Islet precursor cell (in vitro differentiated cells): ENCODE data around the gene C1orf94.
"Not testable (repeated sequence)": the region's sequence is repeated elsewhere in the genome, so short reads cannot be mapped to it uniquely, and the experiment has no call there.

Experiments used
- DNase-seq: peaks from one replicate; pipeline ENCODE4 v3.0.0-alpha.2; 2018

Gene C1orf94

DNA sequence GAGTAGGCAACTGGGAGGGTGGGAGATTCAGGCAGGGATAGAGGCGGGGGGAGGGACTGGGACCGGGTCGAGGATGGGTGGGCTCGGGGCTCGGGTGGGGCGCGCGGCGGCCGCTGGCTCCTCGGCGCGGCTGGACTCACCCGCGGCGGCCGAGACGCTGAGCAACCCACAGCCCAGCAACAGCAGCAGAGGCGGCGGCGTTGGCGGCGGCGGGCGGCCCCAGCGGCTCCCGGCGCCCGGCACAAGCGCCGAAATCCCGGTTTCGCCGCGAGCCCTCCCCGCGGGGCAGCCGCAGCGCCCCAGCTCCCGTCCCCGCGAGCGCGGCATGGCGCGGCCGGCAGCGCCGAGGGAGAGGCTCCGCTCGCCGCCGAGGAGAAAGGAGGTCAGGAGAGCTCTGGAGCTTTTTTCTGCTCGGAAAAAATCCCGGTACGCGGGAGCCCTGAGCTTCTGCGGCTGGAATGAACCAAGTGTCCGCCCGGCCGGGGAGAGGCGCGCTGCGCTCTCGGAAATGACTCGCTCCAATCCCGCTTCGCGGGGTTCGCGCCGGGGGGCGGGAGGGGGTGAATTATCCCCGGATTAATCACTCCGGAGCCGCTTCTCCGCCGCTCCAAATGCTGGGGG is 11.8 kb upstream of the C1orf94 start, which contains the start of gene CSMD2:
Gene CSMD2, minus strand, starts transcription at position 460 of the 621 bp plus-strand sequence. Its CDS starts 133 bp downstream, at position 327.
- peak; percentile 72 for DNase-seq

DNA sequence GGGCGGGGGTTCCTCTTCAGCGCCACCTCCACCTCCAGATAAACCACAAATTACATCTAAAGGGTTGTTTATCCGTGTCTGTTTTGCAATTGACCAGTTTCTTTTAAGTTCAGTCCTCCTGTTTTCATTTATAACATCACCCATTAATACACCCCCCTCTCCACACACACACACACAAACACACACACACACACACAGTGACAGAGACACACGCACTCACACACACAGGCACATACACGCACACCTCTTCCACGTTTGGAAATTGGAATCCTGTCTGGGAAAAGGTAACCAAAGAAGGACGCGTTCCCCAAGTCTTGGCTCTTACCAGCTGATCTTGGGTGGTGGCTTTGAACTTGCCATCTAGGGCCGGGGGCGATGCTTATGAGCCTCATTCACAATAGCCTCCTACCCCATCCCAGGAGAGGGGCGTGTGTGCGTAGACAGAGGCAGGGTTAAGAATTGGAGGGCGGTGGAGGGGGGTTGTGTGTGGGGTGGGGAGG is 11.2 kb upstream of the C1orf94 start:
- DNase-seq = no peak

DNA sequence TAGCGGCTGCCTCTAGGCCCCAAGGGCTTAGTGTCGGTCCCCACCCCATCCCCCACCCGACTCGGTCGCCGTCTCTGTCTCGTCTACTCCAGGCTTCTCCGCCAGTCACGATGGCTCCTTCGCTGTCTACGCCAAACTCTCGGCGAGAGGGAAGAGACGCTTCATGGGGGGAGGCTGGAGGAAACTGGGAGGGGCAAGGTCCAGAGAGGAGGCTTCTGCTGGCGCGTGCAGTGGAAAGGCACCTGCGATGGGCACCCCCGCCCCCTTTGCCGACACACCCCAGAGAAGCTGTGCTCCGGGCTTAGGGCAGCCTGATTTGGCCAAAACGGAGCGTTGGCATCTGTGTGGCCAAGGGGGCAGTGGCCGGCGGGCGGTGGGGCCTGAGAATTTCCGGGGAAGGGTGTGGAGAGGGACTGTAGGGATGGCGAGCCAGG is 10.5 kb upstream of the C1orf94 start:
- peak; percentile 70 for DNase-seq

GRCh38 chr1:34166625-34167361 is 9.9 kb upstream of the C1orf94 start:
- DNase-seq = peak; percentile 64

DNA sequence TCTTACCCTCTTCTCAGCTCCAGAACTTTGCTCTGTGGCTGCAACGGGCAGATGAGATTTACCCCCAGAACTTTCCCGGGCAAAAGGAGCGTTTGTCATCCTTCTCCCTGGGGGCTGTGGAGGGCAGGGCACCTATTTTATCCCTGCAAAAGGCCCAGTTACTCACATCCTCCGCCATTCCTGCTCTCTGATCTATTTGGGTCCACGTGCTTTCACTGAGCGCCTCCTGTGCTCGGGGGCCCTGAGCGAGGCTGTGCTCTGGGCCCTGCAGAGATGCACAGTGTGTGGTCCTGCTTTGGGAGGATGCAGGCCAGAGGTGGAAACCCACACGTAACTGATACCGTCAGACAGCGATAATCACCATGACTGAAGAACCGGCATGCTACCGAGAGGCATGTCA is 9.3 kb upstream of the C1orf94 start:
- no peak for DNase-seq

- no peak for DNase-seq
Observed at GRCh38 chr1:34175744-34176143, 963 bp upstream of the C1orf94 start.

- no peak for DNase-seq
Observed at GRCh38 chr1:34178072-34178471, 1.4 kb downstream of the C1orf94 start.

DNA sequence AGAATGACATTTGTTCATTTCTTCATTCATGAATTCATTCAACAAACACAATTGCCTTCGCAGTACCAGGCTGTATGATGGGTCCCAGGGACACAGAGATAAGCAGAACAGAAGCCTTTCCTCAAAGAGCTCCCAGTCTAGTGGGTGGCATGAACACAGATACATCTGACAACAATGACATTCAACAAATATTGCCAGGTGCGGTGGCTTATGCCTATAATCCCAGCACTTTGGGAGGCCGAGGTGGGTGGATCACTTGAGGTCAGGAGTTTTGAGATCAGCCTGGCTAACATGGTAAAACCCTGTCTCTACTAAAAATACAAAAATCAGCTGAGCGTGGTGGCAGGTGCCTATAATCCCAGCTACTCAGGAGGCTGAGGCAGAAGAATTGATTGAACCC is 6.7 kb downstream of the C1orf94 start:
- not testable (repeated sequence) for DNase-seq

DNA sequence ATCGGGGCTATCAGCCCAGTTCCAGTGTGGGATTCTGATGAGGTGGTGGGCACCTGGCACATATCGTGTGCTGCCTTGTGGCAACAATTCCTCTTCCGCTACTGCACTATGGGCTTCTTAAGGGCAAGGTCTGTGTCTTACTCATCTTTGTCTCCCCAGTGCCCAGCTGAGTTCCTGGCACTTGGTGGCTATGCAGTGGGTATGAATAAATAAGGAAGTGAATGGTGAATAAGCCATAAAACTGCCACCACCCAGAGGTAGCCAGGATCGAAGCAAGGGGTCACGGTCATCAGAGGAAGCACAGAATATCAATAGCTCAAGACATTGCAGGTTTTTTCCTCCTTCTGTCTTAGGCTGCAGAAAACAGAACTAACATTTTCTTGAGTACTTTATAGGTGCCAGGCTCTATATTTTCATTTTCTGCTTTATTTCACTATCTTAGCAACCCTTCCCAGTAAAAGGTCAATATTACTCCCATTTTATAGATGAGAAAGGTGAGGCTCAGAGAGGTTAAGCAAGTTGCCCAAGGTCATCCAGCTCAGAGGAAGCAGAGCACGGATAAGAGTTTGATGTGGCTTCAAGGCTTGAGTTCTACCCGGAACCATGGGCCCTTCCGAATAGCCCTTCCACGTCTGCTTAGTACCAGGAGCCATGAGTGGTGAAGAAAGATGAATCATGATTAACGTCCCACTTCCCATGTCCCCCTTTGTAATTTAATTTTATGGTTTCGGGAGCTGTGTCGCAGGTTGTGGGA is 10.2 kb downstream of the C1orf94 start:
- no peak for DNase-seq

- no peak for DNase-seq
Observed at GRCh38 chr1:34188418-34188817, 11.7 kb downstream of the C1orf94 start.

- no peak for DNase-seq
Observed at GRCh38 chr1:34188985-34189384, 12.3 kb downstream of the C1orf94 start.

- DNase-seq = no peak
Observed at GRCh38 chr1:34190692-34191091, 14.0 kb downstream of the C1orf94 start.

- DNase-seq = no peak
Observed at GRCh38 chr1:34192621-34193020, 15.9 kb downstream of the C1orf94 start.

DNA sequence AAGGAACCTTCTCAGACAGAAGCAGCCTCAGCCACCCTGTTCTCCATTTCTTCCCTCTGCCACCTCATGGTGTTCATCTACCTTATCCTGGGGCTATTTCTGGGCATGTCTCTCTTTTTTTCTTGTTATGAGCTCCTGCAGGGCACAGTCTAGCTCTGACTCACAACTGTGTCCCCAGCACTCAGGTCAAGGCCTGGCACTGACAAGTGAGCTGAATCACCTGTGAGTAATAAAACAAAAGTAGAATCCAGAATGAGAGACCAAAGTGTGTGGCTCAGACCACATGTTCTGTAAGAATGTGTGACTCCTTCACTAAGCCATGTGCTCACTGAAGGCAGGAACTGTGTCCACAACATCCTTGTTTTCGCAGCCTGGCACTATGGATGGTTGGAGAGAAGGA is 23.2 kb downstream of the C1orf94 start:
- DNase-seq = no peak

- DNase-seq = no peak
Observed at GRCh38 chr1:34212673-34213072, 36.0 kb downstream of the C1orf94 start.

GRCh38 chr1:34213956-34214355 is 37.2 kb downstream of the C1orf94 start:
- DNase-seq = no peak

- no peak for DNase-seq
Observed at GRCh38 chr1:34231441-34231840, 54.7 kb downstream of the C1orf94 start.

DNA sequence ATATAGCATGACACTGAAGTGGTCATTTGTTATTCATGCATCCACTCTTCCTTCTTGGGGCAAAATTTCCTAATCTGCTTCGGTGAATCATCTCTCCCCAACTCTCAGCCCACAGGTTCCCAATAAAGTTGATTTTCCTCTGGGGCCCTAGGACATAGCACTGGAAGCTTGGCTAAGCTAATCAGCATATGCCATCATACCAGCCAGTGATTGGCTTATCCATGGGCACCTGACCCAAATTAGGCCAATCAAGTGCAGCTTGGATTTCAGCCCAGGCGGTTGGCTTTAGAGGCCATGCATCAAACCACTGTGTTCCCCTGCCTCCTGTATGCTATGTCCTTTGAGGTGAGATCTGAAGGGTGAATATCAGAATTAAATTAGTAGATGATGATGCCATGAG is 58.9 kb downstream of the C1orf94 start:
- DNase-seq = no peak

DNA sequence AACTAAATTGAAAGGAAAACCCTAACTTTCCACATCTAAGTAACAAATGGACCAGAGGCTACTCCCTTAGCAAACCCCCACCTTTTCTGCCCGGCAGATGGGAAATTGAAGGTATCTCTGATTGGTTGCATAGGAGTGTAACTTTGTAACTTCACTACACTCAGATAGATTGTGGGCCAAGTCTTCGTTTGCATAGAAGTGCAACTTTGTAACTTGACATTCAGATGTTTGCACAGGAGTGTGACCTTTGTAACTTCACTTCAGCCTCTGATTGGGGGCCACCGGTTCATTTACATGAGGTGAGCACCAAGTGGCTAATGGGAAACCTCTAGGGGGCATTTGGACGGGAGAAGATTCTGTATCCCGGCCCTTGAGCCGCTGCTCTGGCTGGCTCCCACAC is 59.4 kb downstream of the C1orf94 start:
- DNase-seq = no peak

DNA sequence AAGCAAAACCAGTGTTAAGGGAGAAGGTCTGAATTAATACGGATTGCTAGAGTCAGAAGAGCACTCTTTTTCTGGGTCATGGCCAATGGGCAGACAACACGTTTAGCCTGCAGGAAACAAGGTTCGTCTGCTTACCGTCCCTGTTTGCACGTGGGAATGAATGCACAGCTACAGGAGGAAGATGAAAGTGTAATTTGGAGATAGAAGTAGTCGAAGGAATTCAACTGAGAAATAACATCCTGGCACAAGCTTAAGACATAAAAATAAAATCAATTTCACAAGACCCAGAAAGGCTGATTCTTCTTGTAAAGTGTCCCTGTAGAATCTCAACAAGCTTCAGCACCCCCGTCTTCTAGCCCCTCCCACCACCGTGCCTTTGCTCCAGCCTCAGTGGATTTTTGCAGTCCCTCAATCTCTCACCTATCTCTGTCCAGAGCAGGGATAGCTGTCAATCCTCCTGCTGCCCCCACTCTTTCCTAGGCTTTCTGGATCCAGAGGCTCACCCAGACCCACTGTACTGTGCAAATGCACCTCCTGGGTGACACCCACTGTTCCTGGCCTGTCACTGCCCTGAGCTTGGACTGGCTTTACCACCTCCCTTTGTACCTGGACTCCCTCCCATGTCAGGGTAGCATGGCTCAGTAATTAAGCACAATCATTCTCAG is 60.6 kb downstream of the C1orf94 start:
- no peak for DNase-seq

- no peak for DNase-seq
Observed at GRCh38 chr1:34245967-34246366, 69.3 kb downstream of the C1orf94 start.

- DNase-seq = no peak
Observed at GRCh38 chr1:34250342-34250741, 73.6 kb downstream of the C1orf94 start.
